Right atrium auricular region (tissue), 2 donors: ENCODE measurements around the gene ARHGEF12. TPM values are rescaled to one million over a fixed set of nuclear protein-coding genes. Genes with fewer than 3 reads are reported as not detected.
"Not testable (repeated sequence)": the region's sequence is repeated elsewhere in the genome, so short reads cannot be mapped to it uniquely, and the experiment has no call there.

ENCODE experiments used
- DNase-seq: peaks from one replicate; pipeline ENCODE4 v3.0.0-alpha.2; 2019; ENCODE audit warnings: low spot score
- H3K27ac ChIP-seq, 2 donors: fragments of 200-600 bp; sonication (generic); 1 replicate in 1 of 2; 2 replicates in 1 of 2; pipeline ENCODE4 v1.5.1; 2016 to 2019
- H3K27me3 ChIP-seq, 2 donors: fragments of 200-600 bp; sonication (generic); one replicate each; pipeline versions ENCODE4 v1.5.1 to v1.6.0; 2017 to 2019
- H3K36me3 ChIP-seq: fragments of 200-600 bp; sonication (generic); one replicate; pipeline ENCODE4 v1.5.1; 2016
- H3K4me1 ChIP-seq, 2 donors: fragments of 200-600 bp; sonication (generic); one replicate each; pipeline versions ENCODE4 v1.5.1 to v1.6.0; 2017 to 2019
- H3K4me3 ChIP-seq, 2 donors: fragments of 200-600 bp; sonication (generic); 1 replicate in 1 of 2; 2 replicates in 1 of 2; pipeline ENCODE4 v1.5.1; 2017 to 2019; ENCODE audit warnings: mild to moderate bottlenecking in 1 of 2, moderate library complexity in 1 of 2
- H3K9me3 ChIP-seq, 2 donors: fragments of 200-600 bp; sonication (generic); one replicate each; pipeline ENCODE4 v1.5.1; 2019
- CTCF ChIP-seq, 2 donors: fragments of 200-600 bp; sonication (generic); IDR thresholded peaks; one replicate each; pipeline ENCODE4 v1.5.1; 2019; ENCODE audit warnings: antibody characterized with exemption in 2 of 2
- total RNA-seq, 2 donors: library from RNA; depleted of rRNA; stranded (reverse); fragments of >200 nt; gene quantifications; one replicate each; pipeline ENCODE4 v1.1.0, GENCODE V29; 2016

The ARHGEF12 gene
- total RNA-seq, 2 donors from 2014 or later: 84.0 to 87.2 TPM

GRCh38 chr11:120499088-120499487, 162.9 kb downstream of the ARHGEF12 start:
- H3K4me1 ChIP-seq: no peaks in the 10 kb centered on the region
- no peaks in the 10 kb centered on the region for H3K9me3 ChIP-seq
- no peak for DNase-seq
- H3K36me3 ChIP-seq: no peaks in the 10 kb centered on the region
- no peaks in the 10 kb centered on the region for H3K27me3 ChIP-seq
- no peak overlapping the region for H3K4me3 ChIP-seq
- TF ChIP-seq CTCF (IDR thresholded peaks at IDR 0.05): no peak
- no peak overlapping the region for H3K27ac ChIP-seq

- no peak for TF ChIP-seq CTCF (IDR thresholded peaks at IDR 0.05)
- DNase-seq: no peak
- H3K27me3 ChIP-seq: no peaks in the 10 kb centered on the region
- H3K9me3 ChIP-seq: no peaks in the 10 kb centered on the region
- no peak overlapping the region for H3K27ac ChIP-seq
- no peaks in the 10 kb centered on the region for H3K4me1 ChIP-seq
- no peaks in the 10 kb centered on the region for H3K36me3 ChIP-seq
- H3K4me3 ChIP-seq: no peak overlapping the region
Measured at GRCh38 chr11:120499859-120500258, 163.6 kb downstream of the ARHGEF12 start.

DNA sequence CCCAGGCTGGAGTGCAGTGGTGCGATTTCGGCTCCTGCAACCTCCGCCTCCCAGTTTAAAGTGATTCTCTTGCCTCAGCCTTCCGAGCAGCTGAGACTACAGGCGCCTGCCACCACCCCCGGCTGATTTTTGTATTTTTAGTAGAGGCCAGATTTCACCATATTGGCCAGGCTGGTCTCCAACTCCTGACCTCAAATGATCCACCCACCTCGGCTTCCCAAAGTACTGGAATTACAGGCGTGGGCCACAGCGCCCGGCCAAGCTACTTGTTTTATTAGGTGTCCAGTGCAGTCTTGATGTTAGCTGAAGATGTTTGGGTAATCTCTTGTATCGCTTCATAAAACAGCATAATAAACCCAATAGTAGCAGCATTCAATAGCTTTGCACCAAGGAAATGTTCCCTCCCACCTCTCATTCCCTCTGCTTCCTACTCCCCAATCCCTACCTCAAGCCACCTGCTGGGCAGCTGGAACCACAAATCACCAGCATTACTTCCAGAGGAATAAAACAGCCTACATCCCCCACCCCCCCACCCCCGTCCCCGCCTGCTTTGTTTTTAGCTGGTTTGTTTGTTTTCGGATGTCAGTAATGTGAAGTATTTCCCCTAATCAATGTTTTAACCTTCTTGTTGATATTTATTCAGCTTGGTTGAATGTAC, 164.3 kb downstream of the ARHGEF12 start:
- Histone ChIP-seq H3K9me3 (no peaks in the 10 kb centered on the region), H3K4me1 (no peaks in the 10 kb centered on the region), H3K4me3 (no peak overlapping the region), H3K27ac (no peak overlapping the region), H3K36me3 (no peaks in the 10 kb centered on the region), H3K27me3 (no peaks in the 10 kb centered on the region)
- peak; percentile 75 for DNase-seq
- no peak for TF ChIP-seq CTCF (IDR thresholded peaks at IDR 0.05)

DNA sequence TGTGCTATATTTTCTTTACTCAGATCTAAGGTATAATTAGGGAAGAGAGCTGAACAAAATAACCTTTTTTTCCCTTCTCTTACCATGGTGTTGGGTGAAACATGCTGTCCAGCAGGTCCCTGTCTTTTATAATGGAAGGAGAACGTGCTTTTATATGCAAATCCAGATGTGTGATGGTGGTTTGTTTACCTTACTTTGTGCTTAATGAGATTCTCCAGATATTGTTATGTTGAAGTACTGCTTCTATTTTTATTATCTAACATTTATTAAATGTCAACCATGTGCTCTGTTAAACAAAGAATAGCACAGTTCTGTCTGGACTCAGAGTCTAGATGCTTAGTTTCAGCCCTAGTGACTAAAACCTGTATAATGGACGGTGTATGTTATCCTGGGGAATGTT, 165.2 kb downstream of the ARHGEF12 start:
- no peaks in the 10 kb centered on the region for H3K36me3 ChIP-seq
- no peak overlapping the region for H3K27ac ChIP-seq

DNA sequence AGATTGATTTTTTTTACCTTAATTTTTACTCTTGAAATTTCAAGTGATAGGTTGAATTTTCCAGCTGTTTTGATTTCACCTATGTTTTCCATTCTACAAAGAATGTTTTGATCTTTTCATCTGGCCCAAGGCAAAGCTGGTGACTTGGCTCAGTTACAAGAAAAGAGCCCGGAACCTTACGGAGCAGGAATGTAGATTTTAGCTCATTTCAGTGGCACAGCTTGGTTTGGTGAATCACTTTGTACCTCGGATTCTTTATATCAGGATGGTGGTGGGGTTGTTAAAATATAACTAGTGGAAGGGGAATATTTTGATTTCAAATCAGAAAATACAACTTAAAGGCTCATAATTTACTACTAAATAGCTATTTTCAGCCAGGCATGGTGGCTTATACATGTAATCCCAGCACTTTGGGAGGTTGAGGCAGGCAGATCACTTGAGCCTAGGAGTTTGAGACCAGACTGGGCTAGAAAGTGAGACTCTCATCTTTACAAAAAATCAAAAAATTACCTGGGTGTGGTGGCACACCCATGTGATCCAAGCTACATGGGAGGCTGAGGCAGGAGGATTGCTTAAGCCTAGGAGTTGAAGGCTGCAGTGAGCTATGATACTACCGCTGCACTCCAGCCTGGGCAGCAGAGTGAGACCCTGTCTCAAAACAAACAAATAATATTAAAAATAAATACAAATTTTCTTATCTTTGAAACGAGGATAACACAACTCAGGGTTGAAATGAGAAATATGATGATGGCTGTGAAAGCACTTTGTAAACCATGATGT, 166.0 kb downstream of the ARHGEF12 start:
- no peaks in the 10 kb centered on the region for H3K4me1 ChIP-seq
- H3K27ac ChIP-seq: no peak overlapping the region
- H3K9me3 ChIP-seq: no peaks in the 10 kb centered on the region
- DNase-seq: no peak
- H3K36me3 ChIP-seq: no peaks in the 10 kb centered on the region
- H3K4me3 ChIP-seq: no peak overlapping the region
- peaks cover 0 to 3% of the 10 kb centered on the region in 2 donors for H3K27me3 ChIP-seq
- no peak for TF ChIP-seq CTCF (IDR thresholded peaks at IDR 0.05)

More for the DNA sequence above, 165.2 kb downstream of the ARHGEF12 start:
- Histone ChIP-seq H3K27me3 (peaks cover 0 to 3% of the 10 kb centered on the region in 2 donors), H3K4me3 (no peak overlapping the region), H3K4me1 (no peaks in the 10 kb centered on the region), H3K9me3 (no peaks in the 10 kb centered on the region)
- no peak for DNase-seq
- TF ChIP-seq CTCF (IDR thresholded peaks at IDR 0.05): no peak

DNA sequence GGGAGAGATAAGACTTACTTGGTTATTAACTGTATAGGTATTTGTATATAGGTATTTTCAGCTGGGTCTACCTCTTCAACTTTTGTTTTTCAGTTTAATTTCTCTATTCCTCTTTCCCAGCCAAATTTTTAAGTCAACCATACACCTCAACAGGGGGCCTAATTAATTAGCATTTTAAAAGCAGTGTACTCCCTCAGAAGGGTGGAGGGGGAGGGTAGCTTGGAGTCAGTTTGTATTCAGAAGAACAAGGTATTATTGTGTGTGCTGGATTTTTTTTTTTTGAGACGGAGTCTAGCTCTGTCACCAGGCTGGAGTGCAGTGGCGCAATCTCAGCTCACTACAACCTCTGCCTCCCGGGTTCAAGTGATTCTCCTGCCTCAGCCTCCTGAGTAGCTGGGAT, 167.3 kb downstream of the ARHGEF12 start:
- not testable (repeated sequence) for H3K4me1 ChIP-seq, DNase-seq, H3K4me3 ChIP-seq, H3K9me3 ChIP-seq, H3K36me3 ChIP-seq, H3K27me3 ChIP-seq, H3K27ac ChIP-seq
